Lower leg skin (tissue), 4 donors: ENCODE data around the gene CALML5. TPM values are rescaled to one million over a fixed set of nuclear protein-coding genes. Genes with fewer than 3 reads are reported as not detected.

ENCODE experiments used
- DNase-seq, 2 donors: peaks; one replicate each; pipeline ENCODE4 v3.0.0-alpha.2; 2019; ENCODE audit warnings: low spot score in 2 of 2
- H3K4me3 ChIP-seq: fragments of 200-600 bp; sonication (generic); 2 replicates; pipeline ENCODE4 v1.5.1; 2017; ENCODE audit warnings: mild to moderate bottlenecking, low read depth; ENCODE audit not compliant: poor library complexity, severe bottlenecking
- CTCF ChIP-seq, 3 donors: fragments of 450-650 bp; IDR thresholded peaks; one replicate each; pipeline ENCODE4 v1.5.1; 2016; ENCODE audit warnings: antibody characterized with exemption in 3 of 3, mild to moderate bottlenecking in 3 of 3, moderate library complexity in 2 of 3
- POLR2A ChIP-seq, 2 donors: fragments of 450-650 bp; IDR thresholded peaks; one replicate each; pipeline ENCODE4 v1.6.1; 2016 to 2017; ENCODE audit warnings: antibody characterized with exemption in 2 of 2, mild to moderate bottlenecking in 1 of 2, moderate library complexity in 1 of 2
- WGBS, 2 donors: methylation state at CpG; one replicate each; pipeline ENCODE4 v1.1.5; 2018; 5-methylcytosine and 5-hydroxymethylcytosine counted together
- intact Hi-C: fragments of 100-400 bp; cut with DNase I; formaldehyde crosslinking; loops from one replicate; pipeline ENCODE4 v1.15.0; 2023; ENCODE audit warnings: low total_unique reads
- total RNA-seq, 4 donors: library from RNA; depleted of rRNA; stranded (reverse); fragments of >200 nt; gene quantifications; one replicate each; pipeline ENCODE4 v1.1.0, GENCODE V29; 2016

CALML5 gene
- total RNA-seq, 4 donors from 2014 or later: 5,202 to 6,742 (median 5,683) TPM

DNA sequence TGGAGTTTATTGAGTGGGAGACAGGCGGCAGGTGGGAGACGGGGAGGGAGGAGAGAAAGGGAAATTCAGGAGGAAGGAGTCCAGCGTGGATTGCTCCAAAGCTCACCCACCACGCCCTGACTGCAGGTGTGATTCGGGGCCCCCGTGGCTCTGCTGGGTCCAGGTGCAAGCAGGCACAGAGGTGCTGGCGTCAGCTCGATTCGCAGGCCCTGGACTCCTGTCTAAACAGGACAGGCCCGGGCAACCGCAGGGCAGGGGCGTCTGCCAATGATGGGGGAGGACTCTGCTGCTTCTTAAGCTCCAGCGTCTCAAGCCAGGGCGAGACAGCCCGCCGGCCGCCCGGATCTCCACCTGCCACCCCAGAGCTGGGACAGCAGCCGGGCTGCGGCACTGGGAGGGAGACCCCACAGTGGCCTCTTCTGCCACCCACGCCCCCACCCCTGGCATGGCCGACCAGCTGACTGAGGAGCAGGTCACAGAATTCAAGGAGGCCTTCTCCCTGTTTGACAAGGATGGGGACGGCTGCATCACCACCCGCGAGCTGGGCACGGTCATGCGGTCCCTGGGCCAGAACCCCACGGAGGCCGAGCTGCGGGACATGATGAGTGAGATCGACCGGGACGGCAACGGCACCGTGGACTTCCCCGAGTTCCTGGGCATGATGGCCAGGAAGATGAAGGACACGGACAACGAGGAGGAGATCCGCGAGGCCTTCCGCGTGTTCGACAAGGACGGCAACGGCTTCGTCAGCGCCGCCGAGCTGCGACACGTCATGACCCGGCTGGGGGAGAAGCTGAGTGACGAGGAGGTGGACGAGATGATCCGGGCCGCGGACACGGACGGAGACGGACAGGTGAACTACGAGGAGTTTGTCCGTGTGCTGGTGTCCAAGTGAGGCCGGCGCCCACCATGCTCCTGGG, 25.5 kb upstream of the CALML5 start, which contains the start of gene CALML3:
CALML3 (plus strand) TSS at position 321 of the 920 bp plus-strand sequence; CDS start at position 446, 125 bp downstream.
- intact Hi-C loops: no loop called here
- no peak for TF ChIP-seq CTCF (IDR thresholded peaks at IDR 0.05)
- TF ChIP-seq POLR2A (IDR thresholded peaks at IDR 0.05): no peak
- DNase-seq: peak in 1 of 2 donors; percentile 86
- WGBS, 2 donors: 72 to 83% methylated on average over 54 to 59 of the region's 64 CpGs
- H3K4me3 ChIP-seq: no peak within 1 kb of the TSS

DNA sequence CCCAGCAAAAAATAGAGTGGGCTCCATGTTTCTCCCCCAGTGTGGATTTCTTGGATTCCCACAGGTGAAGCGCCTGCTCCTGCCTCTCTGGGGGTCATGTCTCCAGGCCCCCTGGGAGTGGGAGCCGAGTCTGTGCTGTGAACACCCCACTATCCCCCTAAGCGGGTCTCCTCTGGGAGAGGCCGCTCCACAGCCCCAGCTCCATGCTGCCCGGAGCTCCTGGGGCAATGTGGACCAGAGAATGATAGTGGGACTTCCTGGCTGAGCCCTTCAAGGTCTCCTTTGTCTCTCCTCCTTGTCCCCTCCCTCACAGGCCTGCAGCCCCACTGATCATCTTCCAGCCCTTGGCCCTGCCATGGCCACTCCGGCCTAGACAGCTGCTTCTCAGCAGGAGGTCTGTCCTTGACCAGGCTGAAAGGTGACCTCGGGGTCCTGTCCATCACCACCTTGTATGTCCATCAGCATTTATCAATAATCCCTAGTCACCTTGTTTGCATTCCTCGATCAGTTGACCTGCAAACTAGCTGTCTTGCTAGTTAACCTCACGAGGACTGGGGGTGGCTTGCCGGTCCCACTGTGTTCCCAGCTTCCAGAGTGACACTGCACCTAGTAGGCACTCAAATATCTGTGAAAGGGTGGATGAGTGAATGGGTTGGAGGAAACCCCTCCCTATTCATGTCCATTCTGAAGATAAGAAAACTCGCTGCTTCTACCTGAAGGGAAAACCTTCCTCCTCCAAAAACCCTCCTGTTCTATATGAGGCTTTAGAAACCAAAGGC, 24.6 kb upstream of the CALML5 start:
- TF ChIP-seq POLR2A (IDR thresholded peaks at IDR 0.05) (no peak), CTCF (IDR thresholded peaks at IDR 0.05) (no peak)
- peak in 1 of 2 donors; percentile 76 for DNase-seq
- no peak overlapping the region for H3K4me3 ChIP-seq
- intact Hi-C loops: no loop called here
- WGBS, 2 donors: 92 to 94% methylated on average over 11 of the region's 11 CpGs

GRCh38 chr10:5522913-5523560, 23.7 kb upstream of the CALML5 start:
- no peak overlapping the region for H3K4me3 ChIP-seq
- TF ChIP-seq POLR2A (IDR thresholded peaks at IDR 0.05) (no peak), CTCF (IDR thresholded peaks at IDR 0.05) (no peak)
- DNase-seq: peak in 1 of 2 donors; percentile 54
- intact Hi-C loops: no loop called here
- 69 to 85% methylated on average over 7 of the region's 7 CpGs for WGBS, 2 donors

DNA sequence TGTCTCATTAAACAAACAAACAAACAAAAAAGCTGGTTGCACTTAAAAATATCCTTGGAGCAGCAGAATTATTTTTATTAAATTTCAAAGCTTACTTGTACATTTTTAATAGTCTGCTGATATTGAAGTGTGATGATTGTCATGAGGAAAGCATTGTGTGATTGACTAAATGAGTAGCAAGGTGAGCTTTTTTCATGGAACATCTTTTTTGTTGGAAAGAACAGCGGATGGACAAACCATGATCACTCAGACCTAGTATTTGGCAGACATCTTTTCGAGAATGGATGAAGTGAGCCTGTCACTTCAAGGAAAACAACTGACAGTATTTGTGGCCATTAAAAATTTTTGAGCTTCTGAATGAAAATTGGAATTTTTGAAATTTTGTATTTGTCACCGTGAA, 19.7 kb upstream of the CALML5 start:
- TF ChIP-seq CTCF (IDR thresholded peaks at IDR 0.05): no peak
- no peak for TF ChIP-seq POLR2A (IDR thresholded peaks at IDR 0.05)
- H3K4me3 ChIP-seq: no peak overlapping the region
- no peak for DNase-seq
- 93 to 94% methylated on average over 3 of the region's 3 CpGs for WGBS, 2 donors
- intact Hi-C loops: no loop called here

GRCh38 chr10:5518143-5518542, 18.8 kb upstream of the CALML5 start:
- 76% methylated on average over 5 of the region's 5 CpGs for WGBS, 2 donors

More at GRCh38 chr10:5518143-5518542, 18.8 kb upstream of the CALML5 start:
- intact Hi-C loops: no loop called here
- H3K4me3 ChIP-seq: no peak overlapping the region
- TF ChIP-seq POLR2A (IDR thresholded peaks at IDR 0.05) (no peak), CTCF (IDR thresholded peaks at IDR 0.05) (no peak)
- peak in 1 of 2 donors; percentile 52 for DNase-seq
